GM12864 (cell line): ENCODE results near the gene CACNA1E.

ENCODE experiments used
- DNase-seq: peaks from one replicate; pipeline ENCODE4 v3.0.0-alpha.2; 2011; ENCODE audit warnings: low read depth
- H3K4me3 ChIP-seq: 2 replicates; pipeline ENCODE4 v1.5.1; 2011; ENCODE audit warnings: mild to moderate bottlenecking, low read depth, low read length, control low read depth
- CTCF ChIP-seq: IDR thresholded peaks from 2 replicates; pipeline ENCODE4 v1.5.1; 2011; ENCODE audit warnings: low read depth, mild to moderate bottlenecking, moderate library complexity, low read length, control low read depth, inconsistent platforms; ENCODE audit errors: missing control alignments

CACNA1E gene

GRCh38 chr1:181763736-181764135, 280.4 kb downstream of the CACNA1E start:
- no peak for DNase-seq
- H3K4me3 ChIP-seq: no peak overlapping the region
- TF ChIP-seq CTCF: no peak

- TF ChIP-seq CTCF: no peak
- H3K4me3 ChIP-seq: no peak overlapping the region
- DNase-seq: no peak
Measured at GRCh38 chr1:181765451-181766026, 282.2 kb downstream of the CACNA1E start.

GRCh38 chr1:181767001-181767708, 283.8 kb downstream of the CACNA1E start:
- DNase-seq: no peak
- H3K4me3 ChIP-seq: no peak overlapping the region
- no peak for TF ChIP-seq CTCF

- no peak for TF ChIP-seq CTCF
- no peak for DNase-seq
- no peak overlapping the region for H3K4me3 ChIP-seq
Measured at GRCh38 chr1:181768211-181768929, 285.1 kb downstream of the CACNA1E start.

- TF ChIP-seq CTCF: no peak
- DNase-seq: no peak
- H3K4me3 ChIP-seq: no peak overlapping the region
Measured at GRCh38 chr1:181768930-181769280, 285.6 kb downstream of the CACNA1E start.

GRCh38 chr1:181769846-181770245, 286.5 kb downstream of the CACNA1E start:
- no peak overlapping the region for H3K4me3 ChIP-seq
- no peak for TF ChIP-seq CTCF
- DNase-seq: no peak
